Measurements from ENCODE around the gene GALNT16. TPM values are rescaled to one million over a fixed set of nuclear protein-coding genes. Genes with fewer than 3 reads are reported as not detected.

The GALNT16 gene
- total and polyA plus RNA-seq, 2 of the 8 experiments (the other 6 are each of a cell fraction or from before 2014, with no cell fraction given) = 5.4 to 6.3 TPM

DNA sequence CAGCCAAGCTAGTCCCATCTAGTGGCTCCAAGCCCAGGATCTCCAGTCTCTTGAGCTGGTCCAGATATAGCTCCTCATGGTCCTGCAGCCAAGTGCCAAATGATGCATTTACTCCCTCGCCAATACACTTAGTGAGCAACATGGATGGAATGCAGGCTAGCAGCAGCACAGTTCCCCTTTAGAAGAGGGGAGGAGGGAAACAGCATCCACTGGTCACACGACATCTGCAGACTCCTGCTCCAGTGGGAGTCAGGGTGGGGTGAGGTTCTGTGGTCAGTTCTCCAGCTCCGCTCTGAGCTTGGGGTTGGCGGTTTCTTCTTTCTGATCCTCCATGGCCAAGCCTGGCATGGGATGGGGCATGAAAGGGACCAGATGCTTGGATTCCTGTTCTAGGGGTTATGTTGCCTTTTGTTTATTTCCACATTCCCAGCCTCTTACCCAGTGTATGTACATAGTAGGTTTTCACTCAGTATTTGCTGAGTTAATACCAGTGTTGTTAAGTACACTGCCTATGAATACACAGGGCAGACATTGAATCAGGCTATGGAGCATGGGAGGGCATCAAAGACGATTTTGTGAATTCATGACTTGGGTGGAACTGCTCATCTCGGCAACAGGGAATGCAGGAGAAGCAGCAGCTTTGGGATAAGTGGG lies 57.3 kb downstream of the GALNT16 start:
- H4K8ac ChIP-seq (ENCODE audit: extremely low read depth, insufficient read depth, low read length) = no peak overlapping the region
- CTCF ChIA-PET (ENCODE audit: partially characterized antibody) = interaction anchor here (0.7 to 5.3 kb wide), 12 partner anchors 8 to 85 kb away, joined by 3 to 24 read pairs (median 4); no protein-coding TSS in a partner anchor
- no peaks in the 10 kb centered on the region for H3K9me3 ChIP-seq (ENCODE audit: insufficient read depth in 2 of 2, low read depth in 1 of 2, low read length in 1 of 2)
- no peak overlapping the region for H2BK20ac ChIP-seq (ENCODE audit: low read length)
- no peak overlapping the region for H3K14ac ChIP-seq (ENCODE audit: insufficient read length)
- H3K23ac ChIP-seq (ENCODE audit: insufficient read length) = no peak overlapping the region
- no peaks in the 10 kb centered on the region for H4K20me1 ChIP-seq (replicated peaks in 1 of 2; ENCODE audit: control insufficient read depth in 1 of 2, insufficient read depth in 2 of 2, low read length in 2 of 2)
- POLR2A ChIA-PET (ENCODE audit: partially characterized antibody) = interaction anchor here (1.0 to 1.1 kb wide), 2 partner anchors 19 to 176 kb away, joined by 3 read pairs; no protein-coding TSS in a partner anchor
- no peak overlapping the region for H2BK5ac ChIP-seq (ENCODE audit: low read depth, low read length)
- no peak overlapping the region for H3K27ac ChIP-seq (ENCODE audit: low read depth, low read length)
- FAIRE-seq = no peak
- TF ChIP-seq KDM4A (IDR thresholded peaks at IDR 0.05; ENCODE audit: low read depth, low read length, severe bottlenecking) (no peak), POLR2A (IDR thresholded peaks at IDR 0.05; ENCODE audit: control extremely low read depth in 1 of 2, low read depth in 2 of 2, low read length in 2 of 2) (no peak)
- H3K27me3 ChIP-seq (replicated peaks in 1 of 4; ENCODE audit: control insufficient read depth in 3 of 4, extremely low read depth in 1 of 4, insufficient read depth in 3 of 4, low read length in 3 of 4) = no peaks in the 10 kb centered on the region
- DNase-seq (ENCODE audit: low read depth in 1 of 2, low spot score in 2 of 2) = peak in 1 of 2 experiments; percentile 31
- no peak overlapping the region for H3K4ac ChIP-seq (replicated peaks; ENCODE audit: insufficient read length, low read depth, low read length)
- no peak overlapping the region for H3K56ac ChIP-seq (replicated peaks; ENCODE audit: insufficient read length, low read depth, low read length)
- H3K4me3 ChIP-seq (ENCODE audit: extremely low read depth in 1 of 4, insufficient read depth in 2 of 4, low read depth in 3 of 4, low read length in 4 of 4) = no peak overlapping the region
- 94% methylated on average over 6 of the region's 6 CpGs; no CpG with 5 or more reads in 1 of the 2 experiments for WGBS, 2 experiments (ENCODE audit: extremely low coverage in 1 of 2, insufficient coverage in 1 of 2, insufficient read length in 1 of 2, insufficient replicate concordance in 2 of 2, low coverage in 1 of 2, low lambda C conversion rate in 2 of 2, missing lambda C conversion rate in 1 of 2)
- no peaks in the 10 kb centered on the region for H3K79me2 ChIP-seq (ENCODE audit: control insufficient read depth in 1 of 2, insufficient read depth in 2 of 2, low read length in 2 of 2)
- no peak overlapping the region for H4K5ac ChIP-seq (ENCODE audit: insufficient read length, low read depth, low read length)
- peak overlapping the region; percentile 32; the same call in 1 of the 2 replicates for H2BK12ac ChIP-seq (ENCODE audit: low read depth, low read length)
- no peak overlapping the region for H3K9ac ChIP-seq (replicated peaks in 1 of 4; ENCODE audit: extremely low read depth in 1 of 4, low read depth in 3 of 4, low read length in 3 of 4)
- H3K36me3 ChIP-seq (ENCODE audit: control insufficient read depth in 2 of 4, insufficient read depth in 4 of 4, low read length in 3 of 4) = no peaks in the 10 kb centered on the region
- H2BK15ac ChIP-seq (ENCODE audit: low read length) = no peak overlapping the region
- H3K4me1 ChIP-seq (replicated peaks in 1 of 4; ENCODE audit: control insufficient read depth in 3 of 4, insufficient read depth in 4 of 4, low read length in 3 of 4) = no peaks in the 10 kb centered on the region
- H2AFZ ChIP-seq (ENCODE audit: low read length) = no peak overlapping the region
- no peak overlapping the region for H2AK5ac ChIP-seq (ENCODE audit: low read depth, low read length)
- H2BK120ac ChIP-seq (replicated peaks; ENCODE audit: low read depth, low read length) = no peak overlapping the region
- no peaks in the 10 kb centered on the region for H3K23me2 ChIP-seq (ENCODE audit: low read depth, low read length)
- H3K4me2 ChIP-seq (ENCODE audit: insufficient read depth in 1 of 2, low read depth in 2 of 2, low read length in 2 of 2) = no peak overlapping the region
- no peak overlapping the region for H3K18ac ChIP-seq (ENCODE audit: extremely low read depth, low read length)
- H4K91ac ChIP-seq (replicated peaks; ENCODE audit: insufficient read length, low read length) = no peak overlapping the region
- no peaks in the 10 kb centered on the region for H3K79me1 ChIP-seq (ENCODE audit: low read depth, low read length)

Data from H1 (cell line).